HG03135 (cell line): Measurements from ENCODE around the gene TMEM51.

ENCODE experiments used
- ATAC-seq: cut with Tn5 transposase; IDR thresholded peaks from one replicate; pipeline ENCODE4 v1.9.1; 2021; ENCODE audit warnings: mild to moderate bottlenecking, moderate library complexity; ENCODE audit not compliant: unreplicated experiment

Gene TMEM51

GRCh38 chr1:15262706-15263105 is 109.2 kb downstream of the TMEM51 start:
- no peak for ATAC-seq

GRCh38 chr1:15264769-15265168 is 111.2 kb downstream of the TMEM51 start:
- ATAC-seq: no peak
